ENCODE results near the gene TUBB4A.
"Not testable (repeated sequence)": the region's sequence is repeated elsewhere in the genome, so short reads cannot be mapped to it uniquely, and the experiment has no call there.

Gene TUBB4A

DNA sequence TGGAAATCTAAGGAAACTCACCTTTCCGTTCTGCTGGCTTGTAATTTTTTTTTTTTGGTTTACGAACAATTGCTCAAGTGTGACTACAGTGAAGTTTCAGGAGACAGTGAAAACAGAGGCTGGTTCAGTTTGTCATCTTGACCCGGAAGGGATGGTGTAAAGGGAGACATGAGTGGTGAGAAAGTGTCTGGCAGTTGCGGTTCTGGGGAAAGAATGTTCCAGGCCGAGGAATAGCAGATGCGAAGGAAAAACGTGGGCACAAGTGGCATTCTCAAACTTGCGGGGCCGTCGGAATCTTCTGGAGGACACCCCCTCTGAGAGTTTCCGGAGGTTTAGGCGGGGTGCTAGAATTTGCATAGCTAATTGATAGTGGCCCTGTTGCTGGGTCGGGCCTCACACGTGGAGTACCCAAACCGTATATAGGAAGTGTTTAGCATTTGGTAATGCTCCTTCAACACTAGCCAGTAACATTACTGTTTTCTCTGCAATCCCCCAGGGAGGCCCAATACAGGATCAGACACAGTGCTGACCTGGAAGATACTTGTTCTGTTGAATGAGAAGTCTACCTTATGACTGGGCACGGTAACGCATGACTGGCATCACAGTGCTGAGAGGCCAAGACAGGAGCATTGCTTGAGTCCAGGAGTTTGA, 25.9 kb upstream of the TUBB4A start:
- H3K4me3 ChIP-seq (ENCODE audit: low read depth, low read length) = no peak overlapping the region

- no peak overlapping the region for H3K4me3 ChIP-seq (ENCODE audit: low read depth, low read length)
Observed at GRCh38 chr19:6524311-6524710, 22.2 kb upstream of the TUBB4A start.

- H3K4me3 ChIP-seq (ENCODE audit: low read depth, low read length) = no peak overlapping the region
Observed at GRCh38 chr19:6522712-6523111, 20.6 kb upstream of the TUBB4A start.

DNA sequence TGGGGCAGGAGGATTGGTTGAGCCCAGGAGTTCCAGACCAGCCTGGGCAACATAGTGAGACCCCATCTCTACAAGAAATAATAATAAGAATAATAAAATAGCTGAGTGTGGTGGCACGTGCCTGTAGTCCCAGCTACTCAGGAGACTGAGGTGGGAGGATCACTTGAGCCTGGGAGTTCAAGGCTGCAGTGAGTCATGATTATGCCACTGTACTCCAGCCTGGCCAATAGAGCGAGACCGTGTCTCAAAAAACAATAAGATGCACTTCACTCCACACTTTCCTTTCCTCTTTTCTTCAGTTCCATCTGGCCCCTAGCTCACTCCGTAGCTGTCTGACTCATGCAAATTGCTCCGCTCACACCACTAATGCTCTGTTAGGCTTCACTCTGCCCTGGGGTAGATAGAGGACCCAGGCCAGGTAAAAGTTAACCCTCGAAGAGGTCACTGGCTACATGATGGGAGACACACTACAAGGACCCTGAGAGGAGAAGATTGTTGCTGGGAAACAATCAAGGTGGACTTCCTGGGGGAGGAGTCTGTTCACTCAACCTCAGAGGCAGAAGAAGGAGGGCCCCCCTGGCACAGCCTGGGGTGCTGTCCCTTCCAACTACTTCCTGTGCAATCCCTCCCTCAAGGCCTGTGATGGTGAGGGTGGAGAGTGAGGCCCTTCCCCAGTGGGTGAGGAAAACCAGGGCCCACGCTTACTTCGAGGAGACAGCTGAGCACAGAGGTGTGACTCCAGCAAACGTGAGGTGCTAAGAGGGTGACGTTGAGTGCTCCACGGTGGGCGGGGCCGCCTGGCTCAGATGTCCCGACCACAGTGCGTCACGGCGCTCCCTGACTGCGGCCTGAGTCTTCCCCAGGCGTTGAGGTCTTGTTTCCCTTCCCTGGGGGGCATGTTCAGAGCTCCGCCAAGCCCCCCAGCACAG, 19.9 kb upstream of the TUBB4A start:
- no peak overlapping the region for H3K4me3 ChIP-seq (ENCODE audit: low read depth, low read length)

DNA sequence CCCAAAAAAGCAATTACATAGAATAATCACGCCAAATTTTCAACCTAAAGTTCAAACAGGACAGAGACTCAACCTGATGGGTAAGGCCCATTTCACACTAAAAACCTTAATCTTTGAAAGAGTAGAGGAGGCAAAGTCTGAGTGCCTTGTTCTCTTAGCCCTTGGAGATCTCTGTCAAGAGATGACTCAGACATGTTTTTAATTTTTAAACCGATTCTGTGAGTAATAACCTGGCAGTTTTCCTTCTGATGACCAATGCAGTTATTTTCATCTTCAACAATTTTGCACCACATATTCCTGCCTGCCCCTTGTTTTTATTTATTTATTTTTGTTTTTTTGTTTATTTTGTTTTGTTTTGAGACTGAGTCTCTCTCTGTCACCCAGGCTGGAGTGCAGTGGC, 17.2 kb upstream of the TUBB4A start:
- no peak overlapping the region for H3K4me3 ChIP-seq (ENCODE audit: low read depth, low read length)

- no peak overlapping the region for H3K4me3 ChIP-seq (ENCODE audit: low read depth, low read length)
Observed at GRCh38 chr19:6518145-6518911, 16.2 kb upstream of the TUBB4A start.

- peak overlapping the region; percentile 53 for H3K4me3 ChIP-seq (ENCODE audit: low read depth, low read length)
Observed at GRCh38 chr19:6516659-6517291, 14.7 kb upstream of the TUBB4A start.

DNA sequence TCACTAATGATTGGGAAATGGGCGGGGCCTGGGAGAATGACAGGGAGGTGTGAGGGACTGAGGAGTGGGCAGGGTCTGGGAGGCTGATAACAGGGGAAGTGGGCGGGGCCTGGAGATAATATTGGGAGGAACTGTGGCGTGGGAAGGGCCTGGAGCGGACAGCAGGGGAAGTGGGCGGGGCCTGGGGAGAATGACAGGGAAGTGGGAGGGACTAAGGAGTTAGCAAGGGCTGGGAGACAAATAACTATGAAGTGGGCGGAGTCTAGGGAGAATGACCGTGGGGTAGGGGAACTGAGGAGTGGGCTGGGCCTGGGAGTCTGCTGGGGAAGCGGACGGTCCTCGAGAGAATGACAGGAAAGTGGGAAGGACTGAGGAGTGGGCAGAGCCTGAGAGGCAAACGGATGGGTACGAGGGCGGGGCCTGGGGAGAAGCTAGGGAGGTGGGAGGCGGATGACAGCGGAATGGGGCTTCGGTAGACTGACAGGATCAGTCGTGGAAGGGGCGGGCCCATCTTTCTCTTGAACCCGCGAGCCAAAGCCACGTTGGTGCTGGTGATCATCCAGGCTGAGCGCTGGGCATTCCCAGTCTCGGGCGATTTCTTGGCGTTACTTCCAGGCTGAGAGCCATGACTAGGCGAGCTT, 14.0 kb upstream of the TUBB4A start:
- peak overlapping the region; percentile 53 for H3K4me3 ChIP-seq (ENCODE audit: low read depth, low read length)

DNA sequence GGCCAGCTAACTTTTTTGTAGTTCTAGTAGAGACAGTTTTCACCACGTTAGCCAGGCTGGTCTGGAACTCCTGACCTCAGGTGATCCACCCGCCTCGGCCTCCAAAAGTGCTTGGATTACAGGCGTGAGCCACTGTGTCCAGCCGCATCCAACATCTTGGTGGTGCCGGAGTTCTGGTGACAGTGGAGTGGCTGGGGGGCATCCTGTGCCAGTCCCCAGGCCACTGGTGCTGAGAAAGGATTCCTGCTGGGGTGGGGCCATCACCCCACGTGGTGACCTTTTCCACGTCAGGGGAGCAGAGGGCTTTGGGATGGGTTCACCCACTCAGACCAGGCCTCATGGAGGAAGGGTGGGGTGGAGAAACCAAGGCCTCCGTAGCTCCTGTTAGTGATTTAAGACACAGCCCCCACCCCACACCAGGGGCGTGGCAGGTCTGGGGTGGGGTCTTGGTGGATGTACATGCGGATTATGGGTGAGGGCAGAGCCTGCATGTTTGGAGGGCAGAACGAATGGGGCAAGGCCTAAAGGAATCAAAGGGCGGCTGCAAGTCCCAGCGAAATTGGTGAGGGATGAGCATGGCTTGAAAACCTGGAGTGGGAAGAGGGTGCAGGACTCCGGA, 12.9 kb upstream of the TUBB4A start:
- no peak overlapping the region for H3K4me3 ChIP-seq (ENCODE audit: low read depth, low read length)

- no peak overlapping the region for H3K4me3 ChIP-seq (ENCODE audit: low read depth, low read length)
Observed at GRCh38 chr19:6514089-6514488, 12.0 kb upstream of the TUBB4A start.

DNA sequence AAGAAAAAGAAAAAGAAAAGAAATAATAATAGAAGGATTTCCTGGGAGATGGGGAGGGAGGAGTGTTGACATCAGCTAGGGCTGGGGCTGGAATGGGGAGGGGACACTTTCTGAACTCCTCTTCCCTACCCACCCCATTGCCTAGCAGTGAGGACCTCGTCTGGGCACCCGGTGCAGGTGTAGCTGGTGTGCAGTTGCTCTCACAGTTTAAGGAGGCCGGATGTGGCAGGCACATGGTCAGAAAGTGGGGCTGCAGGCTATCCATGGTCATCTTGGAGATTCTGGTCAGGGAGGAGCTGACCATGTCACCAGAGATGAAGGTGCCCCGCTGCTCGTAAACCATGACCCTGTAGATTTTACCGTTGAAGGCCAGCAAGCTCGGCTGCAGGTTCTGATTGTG, 8.5 kb upstream of the TUBB4A start:
- H3K4me3 ChIP-seq (ENCODE audit: low read depth, low read length) = no peak overlapping the region

- no peak overlapping the region for H3K4me3 ChIP-seq (ENCODE audit: low read depth, low read length)
Observed at GRCh38 chr19:6509118-6509971, 7.2 kb upstream of the TUBB4A start.

GRCh38 chr19:6508028-6508771, 6.1 kb upstream of the TUBB4A start:
- H3K4me3 ChIP-seq (ENCODE audit: low read depth, low read length) = not testable (repeated sequence)

DNA sequence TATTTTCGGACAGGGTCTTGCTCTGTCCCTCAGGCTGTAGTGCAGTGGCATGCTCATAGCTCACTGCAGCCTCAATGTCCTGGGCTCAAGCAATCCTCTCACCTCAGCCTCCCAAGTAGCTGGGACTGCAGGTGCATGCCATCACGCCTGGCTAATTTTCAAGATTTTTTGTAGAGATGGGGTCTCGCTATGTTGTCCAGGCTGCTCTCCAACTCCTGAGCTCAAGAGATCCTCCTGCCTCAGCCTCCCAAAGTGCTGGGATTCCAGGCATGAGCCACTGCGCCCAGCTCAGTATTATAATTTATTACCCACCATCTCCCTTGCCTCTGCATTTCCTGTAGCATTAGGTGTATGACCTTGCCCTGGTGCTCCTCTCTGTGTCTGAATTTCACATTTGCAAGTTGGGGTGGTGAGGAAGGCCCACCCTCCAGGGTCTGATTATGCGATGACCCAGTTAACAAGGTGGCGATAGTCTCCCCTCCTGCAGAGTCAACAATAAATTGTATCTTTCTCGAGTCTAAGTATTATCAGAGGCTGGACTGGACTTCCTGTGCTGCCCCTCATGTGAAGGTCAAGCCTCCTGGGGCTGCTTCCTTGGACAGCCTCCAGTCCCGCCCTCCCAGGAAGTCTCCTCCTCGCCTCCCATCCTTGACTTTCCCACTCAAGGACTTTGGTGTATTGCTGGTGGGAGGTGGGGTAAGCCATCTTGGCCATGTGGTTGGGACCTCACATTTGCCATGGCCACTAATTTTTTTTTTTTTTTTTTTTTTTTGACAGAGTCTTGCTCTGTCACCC, 1.5 kb upstream of the TUBB4A start:
- no peak overlapping the region for H3K4me3 ChIP-seq (ENCODE audit: low read depth, low read length)

DNA sequence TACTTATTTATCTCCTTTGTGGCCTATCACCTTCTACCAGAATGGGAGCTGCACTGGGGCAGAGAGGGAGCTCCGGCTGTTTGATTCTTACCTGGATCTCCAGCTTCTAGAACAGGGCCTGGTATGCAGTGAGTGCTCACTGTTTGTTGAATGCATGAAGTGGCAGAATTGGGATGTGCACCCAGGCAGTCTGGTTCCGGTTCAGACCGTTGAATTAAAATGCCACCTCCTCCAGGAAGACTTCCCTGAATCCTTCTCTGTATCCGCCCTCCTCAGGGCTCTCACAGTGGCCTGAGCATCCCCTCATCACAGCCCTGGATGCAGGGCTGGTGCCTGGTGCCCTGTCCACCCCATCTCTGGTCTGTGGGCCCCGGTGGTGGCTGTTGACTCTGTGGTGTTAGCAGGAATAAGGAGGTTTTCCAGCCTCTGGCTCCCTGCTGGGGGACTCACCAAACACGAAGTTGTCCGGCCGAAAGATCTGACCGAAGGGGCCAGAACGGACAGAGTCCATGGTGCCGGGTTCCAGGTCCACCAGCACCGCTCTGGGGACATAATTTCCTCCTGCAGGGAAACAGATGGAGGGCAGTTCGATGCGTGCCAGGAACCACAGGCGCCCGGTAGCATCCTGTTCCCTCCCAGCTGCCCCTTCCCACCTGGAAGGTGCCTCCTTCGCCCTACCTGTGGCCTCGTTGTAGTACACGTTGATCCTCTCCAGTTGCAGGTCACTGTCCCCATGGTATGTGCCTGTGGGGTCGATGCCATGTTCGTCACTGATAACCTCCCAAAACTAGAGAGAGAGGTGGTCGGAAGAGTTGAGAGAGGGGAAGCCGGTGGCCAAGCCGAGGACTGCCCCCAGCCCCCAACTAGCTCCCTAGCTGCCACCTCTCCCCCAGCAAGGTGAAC, 1.0 kb downstream of the TUBB4A start:
- peak overlapping the region; percentile 41 for H3K4me3 ChIP-seq (ENCODE audit: low read depth, low read length)

DNA sequence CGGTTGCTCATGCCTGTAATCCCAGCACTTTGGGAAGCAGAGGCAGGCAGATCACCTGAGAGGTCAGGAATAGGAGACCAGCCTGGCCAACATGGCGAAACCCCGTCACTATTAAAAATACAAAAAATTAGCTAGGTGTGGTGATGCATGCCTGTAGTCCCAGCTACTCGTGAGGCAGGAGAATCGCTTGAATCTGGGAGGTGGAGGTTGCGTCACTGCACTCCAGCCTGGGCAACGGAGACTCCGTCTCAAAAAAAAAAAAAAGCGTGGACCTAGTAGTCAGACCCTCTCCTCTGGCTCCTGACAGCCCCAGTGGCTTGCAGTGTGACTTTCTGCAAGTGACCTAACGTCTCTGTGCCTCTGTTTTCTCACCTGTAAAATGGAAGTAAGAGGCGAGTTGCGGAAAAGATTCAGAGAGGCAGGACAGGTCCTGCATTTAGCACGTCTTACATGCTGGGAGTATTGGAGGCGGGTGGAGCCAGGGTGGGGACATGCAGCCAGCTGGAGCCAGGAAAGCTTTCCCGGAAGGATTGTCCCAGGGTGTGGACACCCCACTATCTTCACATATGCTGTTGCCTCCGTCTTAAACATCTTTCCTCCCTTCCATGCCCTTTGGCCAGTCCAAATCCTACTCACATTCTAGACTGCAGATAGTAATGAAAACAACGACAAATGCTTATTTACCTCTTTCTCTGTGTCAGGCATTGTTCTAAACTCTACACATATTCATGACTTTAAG, 2.9 kb downstream of the TUBB4A start:
- H3K4me3 ChIP-seq (ENCODE audit: low read depth, low read length) = no peak overlapping the region
